Measurements from ENCODE around the gene EFTUD2. TPM values are rescaled to one million over a fixed set of nuclear protein-coding genes. Genes with fewer than 3 reads are reported as not detected.

EFTUD2 gene
- total RNA-seq, 1 donor from 2014 or later = 75.2 TPM

DNA sequence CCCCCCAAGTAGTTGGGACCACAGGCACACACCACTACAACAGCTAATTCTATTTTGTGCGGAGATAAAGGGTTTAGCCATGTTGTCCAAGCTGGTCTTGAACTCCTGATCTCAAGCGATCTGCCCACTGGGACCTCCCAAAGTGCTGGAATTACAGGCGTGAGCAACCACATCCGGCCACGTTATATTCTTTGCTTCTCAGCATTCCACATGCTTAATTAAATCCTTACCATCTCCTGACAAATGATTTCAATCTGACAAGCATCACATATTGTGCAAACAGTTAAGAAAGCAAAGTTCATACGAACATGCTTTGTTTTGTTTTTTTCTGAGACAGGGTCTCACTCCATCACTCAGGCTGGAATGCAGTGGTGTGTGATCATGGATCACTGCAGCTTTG, 33.3 kb downstream of the EFTUD2 start:
- intact Hi-C loops (cut with DNase I) = loop anchor here (1.0 kb wide), 1 partner anchor 92 kb away; no protein-coding TSS in a partner anchor
- ATAC-seq = no peak
- DNase-seq (ENCODE audit: low spot score) = no peak

DNA sequence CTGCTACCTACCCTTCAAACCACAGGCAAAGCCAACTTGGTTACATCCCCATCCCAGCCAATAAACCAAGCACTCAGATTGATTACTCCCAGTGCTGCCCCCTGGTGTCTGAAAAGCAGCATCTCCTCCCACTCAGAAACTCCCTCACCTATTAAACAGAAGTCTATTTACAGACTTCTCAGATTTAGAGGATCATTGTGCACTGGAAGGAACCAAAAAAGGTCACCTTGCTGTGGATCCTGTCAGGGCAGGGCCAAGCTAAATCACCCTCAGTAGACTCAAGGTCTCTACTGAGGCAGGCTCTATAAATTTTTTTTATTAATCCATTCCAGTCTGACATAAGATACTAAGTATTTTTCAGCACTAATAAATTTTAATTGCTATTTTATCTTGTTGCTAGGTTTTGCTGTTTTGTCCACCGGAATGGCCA, 34.0 kb downstream of the EFTUD2 start:
- peak; percentile 78 for DNase-seq (ENCODE audit: low spot score)
- peak; percentile 80 for ATAC-seq
- intact Hi-C loops (cut with DNase I) = loop anchor here (1.0 kb wide), 1 partner anchor 91 kb away; no protein-coding TSS in a partner anchor

DNA sequence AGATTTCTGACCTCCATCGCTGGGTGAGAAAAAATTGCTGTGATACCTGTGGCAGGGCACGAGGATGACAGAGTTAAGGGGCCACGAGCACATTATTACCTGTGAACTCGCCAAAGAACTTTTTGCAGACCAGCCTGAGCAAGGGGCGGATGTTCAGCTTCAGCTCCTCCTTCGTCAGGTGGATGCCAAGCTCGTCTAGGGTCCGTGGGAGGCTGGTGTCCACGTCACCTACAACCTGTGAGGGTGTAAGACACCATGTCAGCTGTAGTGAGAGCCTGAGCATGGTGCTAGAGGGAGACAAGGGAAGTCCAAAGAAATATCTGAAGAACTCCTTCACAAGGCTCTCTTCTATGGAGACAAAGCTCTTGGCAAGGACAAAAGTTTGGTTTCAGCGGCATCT, 34.4 kb downstream of the EFTUD2 start:
- intact Hi-C loops (cut with DNase I) = loop anchor here (1.0 kb wide), 1 partner anchor 91 kb away; no protein-coding TSS in a partner anchor
- ATAC-seq = peak; percentile 30
- no peak for DNase-seq (ENCODE audit: low spot score)

DNA sequence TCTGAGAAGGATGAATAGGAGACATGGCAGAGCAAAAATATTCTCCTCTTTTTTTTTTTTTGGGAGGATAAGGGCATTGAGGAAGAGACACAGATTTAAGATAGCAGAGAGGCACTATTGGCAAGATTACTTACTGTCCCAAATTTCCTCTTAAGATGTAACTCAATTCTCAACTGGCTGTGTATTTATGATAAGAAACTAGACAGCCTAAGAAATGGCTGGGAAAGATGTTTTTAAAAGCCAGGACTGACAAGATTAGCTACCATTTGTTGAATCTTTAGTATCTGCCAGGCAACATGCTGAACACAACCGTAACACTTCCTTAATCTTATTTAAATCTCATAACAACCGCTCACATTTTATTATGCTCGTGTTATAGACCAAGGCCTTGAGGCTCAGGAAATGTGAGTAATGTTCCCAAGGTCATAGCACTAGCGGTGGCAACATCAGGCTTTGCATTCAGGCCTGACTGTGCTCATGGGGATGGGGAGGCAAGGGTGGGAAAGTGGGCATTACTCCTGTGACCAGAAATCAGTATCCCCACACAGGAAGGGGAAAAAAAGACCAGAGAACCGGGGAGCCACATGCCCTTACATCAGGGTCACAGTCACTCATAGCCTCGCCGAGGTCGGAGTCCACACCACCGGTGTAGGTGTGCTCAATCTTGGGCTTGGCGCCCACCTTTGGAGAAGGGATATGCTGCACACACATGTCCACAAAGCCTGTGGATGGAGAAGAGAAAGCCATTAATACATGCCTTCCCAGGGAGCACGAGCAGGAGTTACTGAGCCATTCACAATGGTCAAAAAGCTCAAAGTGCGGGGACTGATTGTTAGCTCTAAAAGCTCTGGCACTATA, 36.0 kb downstream of the EFTUD2 start:
- ATAC-seq (no peak), DNase-seq (ENCODE audit: low spot score) (no peak)
- intact Hi-C loops (cut with DNase I) = no loop called here

DNA sequence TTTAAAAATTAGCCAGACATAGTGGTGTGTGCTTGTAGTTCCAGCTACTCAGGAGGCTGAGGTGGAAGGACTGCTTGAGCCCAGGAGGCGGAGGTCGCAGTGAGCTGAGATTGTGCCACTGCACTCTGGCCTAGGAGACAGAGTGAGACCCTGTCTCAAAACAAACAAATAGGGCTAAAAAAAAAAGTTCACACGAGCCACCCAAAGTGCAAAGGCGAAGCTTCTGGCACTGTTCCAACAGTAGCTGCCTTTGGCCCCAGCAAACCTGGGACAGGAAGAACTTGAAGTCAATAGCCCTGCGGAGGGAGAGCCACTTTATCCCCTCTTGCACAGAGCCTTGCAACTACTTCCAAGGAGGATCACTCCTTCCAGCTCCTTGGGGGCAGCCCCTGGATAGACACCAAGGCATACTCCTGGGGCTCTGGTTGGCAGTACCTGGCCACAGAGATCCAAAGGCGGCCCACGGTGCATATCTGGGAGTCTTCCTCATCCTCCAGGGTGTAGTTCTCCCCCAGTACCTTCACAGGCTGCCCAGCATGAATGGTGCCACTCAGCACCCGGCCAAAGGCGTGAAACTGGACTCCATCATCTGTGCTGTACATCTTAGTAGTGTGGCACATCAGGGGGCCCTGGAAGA, 36.8 kb downstream of the EFTUD2 start:
- intact Hi-C loops (cut with DNase I) = no loop called here
- no peak for ATAC-seq
- no peak for DNase-seq (ENCODE audit: low spot score)

DNA sequence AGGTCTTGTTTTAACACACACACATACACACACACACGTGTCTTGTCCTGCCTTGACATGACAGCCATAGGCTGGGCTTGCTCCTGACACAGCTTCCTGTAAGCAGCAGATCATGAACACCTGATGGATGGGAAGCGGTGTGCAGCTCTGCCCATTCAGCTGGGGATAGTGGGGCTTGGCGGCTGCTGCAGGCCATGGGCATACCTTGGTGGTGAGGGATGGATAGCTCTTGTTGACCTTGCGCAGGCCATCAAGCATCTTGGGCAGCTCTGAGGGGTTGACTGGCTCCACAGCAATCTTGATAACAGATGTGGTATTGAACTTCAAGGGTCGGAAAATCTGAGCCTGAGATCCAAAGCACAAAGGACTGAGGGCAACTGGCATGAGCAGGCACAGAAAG, 39.5 kb downstream of the EFTUD2 start:
- ATAC-seq = no peak
- intact Hi-C loops (cut with DNase I) = no loop called here
- no peak for DNase-seq (ENCODE audit: low spot score)

DNA sequence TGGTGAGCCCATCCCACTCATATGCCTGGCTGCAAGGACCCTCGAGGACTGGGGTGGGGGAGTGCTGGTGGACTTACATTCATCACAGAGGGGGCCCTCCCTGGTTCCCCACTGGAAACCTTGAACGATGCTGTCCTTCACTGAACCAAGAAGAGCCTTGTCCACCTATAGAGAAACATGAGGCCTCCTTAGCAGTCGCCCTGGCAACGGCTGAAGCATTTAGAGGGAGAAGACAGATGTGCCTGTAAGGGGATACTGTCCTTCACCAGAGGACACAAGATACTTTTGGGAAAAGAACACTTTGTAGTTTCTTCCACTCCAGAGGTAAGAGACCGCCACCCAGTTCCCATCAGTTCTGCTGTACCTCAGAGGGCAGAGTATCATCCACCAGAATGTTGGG, 45.1 kb downstream of the EFTUD2 start:
- DNase-seq (ENCODE audit: low spot score) (no peak), ATAC-seq (no peak)
- intact Hi-C loops (cut with DNase I) = no loop called here

DNA sequence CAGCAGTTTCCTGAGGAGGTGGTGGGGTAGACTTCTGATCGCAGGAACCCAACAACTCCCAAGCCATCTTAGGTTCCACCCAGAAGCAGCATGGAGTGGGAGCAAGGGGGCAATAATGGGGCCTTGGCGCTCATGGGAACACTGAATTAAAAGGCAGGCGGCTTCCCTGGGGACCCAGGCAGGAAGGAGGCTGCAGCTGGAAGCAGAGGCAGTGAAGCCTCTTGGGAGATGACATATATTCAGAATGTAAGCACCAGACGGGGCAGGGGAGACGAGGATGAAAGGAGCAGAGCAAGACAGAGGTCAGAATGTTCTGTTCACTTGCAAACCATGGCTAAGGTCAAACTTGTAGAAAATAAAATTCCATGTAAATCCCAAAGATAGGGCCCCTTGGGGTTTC, 48.6 kb downstream of the EFTUD2 start:
- ATAC-seq = no peak
- intact Hi-C loops (cut with DNase I) = loop anchor here (1.0 kb wide), 1 partner anchor 18 kb away; no protein-coding TSS in a partner anchor
- no peak for DNase-seq (ENCODE audit: low spot score)

DNA sequence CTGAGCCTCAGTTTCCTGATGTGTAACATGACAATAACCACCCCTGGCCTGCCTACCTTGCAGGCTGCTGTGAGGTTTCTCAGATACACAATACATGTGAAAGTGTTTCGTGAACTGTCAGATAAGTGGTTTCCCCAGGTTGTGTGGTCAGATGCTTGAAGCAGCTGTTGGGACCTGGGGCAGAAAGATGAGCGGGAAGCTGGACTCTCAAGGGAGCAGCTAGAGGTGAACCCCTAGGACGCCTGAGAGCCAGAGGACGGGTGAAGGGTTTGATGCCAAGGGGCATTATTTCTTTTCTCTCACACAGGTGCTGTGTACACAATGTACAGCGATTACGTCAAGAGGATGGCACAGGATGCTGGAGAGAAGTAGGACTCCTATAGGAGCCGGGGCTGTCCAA, 49.2 kb downstream of the EFTUD2 start:
- no peak for DNase-seq (ENCODE audit: low spot score)
- intact Hi-C loops (cut with DNase I) = loop anchor here (1.0 kb wide), 1 partner anchor 18 kb away; no protein-coding TSS in a partner anchor
- ATAC-seq = no peak

DNA sequence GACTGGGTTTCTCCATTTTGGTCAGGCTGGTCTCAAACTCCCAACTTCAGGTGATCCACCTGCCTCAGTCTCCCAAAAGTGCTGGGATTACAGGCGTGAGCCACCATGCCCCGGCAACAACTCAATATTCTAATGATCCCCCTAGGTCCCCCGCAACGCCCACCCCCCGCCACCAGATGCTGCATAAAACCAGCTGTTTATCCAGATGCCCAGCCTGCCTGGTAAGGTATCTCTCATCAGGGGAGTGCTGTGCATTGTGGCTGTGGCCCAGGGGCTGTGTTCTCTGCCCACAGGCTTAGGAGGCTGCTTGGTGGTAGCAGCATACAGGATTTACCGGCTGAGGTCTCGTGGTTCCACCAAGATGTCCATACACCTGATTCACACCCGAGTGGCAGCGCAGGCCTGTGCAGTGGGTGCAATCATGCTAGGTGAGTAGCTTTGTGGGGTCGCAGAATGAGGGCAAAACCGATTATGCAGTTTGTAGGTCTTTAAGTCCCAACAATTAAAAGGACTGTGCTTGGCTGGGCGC, 50.2 kb downstream of the EFTUD2 start:
- intact Hi-C loops (cut with DNase I) = no loop called here
- ATAC-seq (no peak), DNase-seq (ENCODE audit: low spot score) (no peak)

DNA sequence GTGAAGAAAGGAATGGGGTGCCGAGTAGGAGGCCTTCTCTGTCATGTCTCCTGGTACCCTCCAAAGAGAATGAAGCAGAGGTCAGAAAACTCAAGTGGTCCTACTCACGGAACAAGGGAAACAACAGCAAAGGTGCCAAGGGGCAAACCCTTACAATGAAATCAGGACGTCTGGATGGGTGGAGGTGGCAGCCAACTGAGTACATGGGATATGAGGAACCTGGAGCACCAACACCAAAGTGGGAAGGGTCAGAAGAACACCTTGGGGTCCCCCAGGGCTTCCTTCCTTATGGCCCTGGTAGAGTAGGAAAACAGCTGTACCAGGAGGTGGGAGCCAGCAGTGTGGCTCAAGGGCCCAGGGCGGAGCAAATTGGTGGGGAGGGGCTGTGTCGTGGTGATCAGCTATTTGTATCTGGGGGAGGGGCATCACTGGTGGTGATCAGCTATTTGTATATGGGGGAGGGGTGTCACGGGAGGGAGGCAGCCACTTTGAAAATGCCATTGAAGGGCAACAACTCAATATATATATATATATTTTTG, 50.9 kb downstream of the EFTUD2 start:
- ATAC-seq (no peak), DNase-seq (ENCODE audit: low spot score) (no peak)
- intact Hi-C loops (cut with DNase I) = no loop called here

DNA sequence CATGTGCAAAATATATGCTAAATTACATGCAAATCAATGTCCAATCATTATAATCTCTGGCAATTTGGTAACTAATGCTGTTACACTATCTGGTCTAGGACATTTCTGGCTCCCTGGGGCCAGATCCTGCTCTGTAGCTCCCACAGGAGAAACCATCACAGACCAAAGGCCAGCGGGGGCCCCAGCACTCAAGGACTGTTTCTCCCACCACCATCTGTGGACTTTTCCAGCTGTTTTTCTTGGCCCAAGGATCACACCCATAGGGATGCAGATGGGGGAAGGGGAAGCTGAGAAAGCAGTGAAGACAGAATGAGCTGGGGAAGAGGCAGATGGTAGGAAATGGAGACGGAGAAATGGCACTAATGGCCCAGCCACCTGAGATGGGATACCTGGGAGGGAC, 51.7 kb downstream of the EFTUD2 start, which contains the start of gene HIGD1B:
Gene HIGD1B (plus strand): TSS at position 298 of the 400 bp plus-strand sequence. CDS start 270 bp downstream, outside the sequence.
- intact Hi-C loops (cut with DNase I) = no loop called here
- DNase-seq (ENCODE audit: low spot score) (no peak), ATAC-seq (no peak)

DNA sequence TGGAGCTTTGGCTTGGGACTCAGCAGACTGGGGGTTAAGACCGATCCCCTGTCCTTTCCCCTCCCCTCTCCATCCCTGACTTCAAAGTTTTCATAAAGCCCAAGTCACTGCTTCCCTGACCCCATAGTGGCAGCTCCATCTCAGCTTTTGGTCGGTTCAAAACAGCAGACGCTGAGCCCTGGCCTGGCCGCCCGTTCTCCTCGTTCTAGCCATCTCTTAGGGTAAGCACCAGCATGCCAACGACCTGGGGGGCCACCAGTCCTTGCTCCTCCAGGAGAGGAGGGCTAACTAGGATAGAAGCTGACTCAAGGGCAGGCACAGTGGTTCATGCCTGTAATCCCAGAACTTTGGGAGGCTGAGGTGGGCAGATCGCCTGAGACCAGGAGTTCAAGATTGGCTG, 53.0 kb downstream of the EFTUD2 start:
- intact Hi-C loops (cut with DNase I) = no loop called here
- ATAC-seq (no peak), DNase-seq (ENCODE audit: low spot score) (no peak)

DNA sequence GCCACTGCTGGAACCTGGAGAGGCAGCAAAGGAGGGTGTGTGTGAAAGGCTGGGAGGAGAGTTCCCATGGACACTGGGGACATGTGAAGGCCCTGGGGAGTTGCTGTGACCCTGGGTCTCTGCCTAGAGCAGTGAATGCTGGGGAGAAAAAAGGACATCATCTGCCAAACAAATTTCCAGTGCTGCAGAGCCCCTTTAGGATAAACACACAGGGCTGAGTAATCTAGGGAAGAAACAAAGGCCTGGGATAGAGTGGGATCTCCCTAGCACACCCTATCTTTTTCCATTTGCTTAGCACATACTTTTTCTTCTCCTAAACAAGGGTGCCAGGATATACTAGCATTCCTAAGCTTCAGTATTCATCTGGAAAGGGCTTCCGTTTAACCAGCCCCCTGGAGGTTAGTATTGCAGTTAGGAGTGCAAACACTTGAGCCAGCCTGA, 54.8 kb downstream of the EFTUD2 start:
- DNase-seq (ENCODE audit: low spot score) (no peak), ATAC-seq (no peak)

DNA sequence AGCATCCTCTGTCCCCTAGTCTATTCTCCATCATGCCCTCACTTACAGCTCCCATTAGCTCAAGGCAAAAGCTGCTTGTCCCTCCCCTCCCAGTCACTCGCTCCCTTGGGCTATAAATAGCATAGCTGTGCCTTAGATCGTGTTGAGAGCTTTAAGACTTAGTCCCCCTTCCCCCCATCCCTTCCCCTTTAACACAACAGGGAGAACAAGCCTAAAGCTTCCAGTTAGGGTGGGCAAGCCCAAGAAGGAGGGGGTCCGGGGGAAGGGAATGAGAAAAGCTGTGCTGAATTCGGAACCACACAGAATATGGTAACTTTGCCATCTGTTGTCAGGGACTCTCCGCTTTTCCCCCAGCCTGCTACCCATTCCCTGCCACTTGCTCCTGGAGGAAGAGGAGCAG, 56.5 kb downstream of the EFTUD2 start:
- ATAC-seq (no peak), DNase-seq (ENCODE audit: low spot score) (no peak)
- intact Hi-C loops (cut with DNase I) = no loop called here

More for the DNA sequence above, 54.8 kb downstream of the EFTUD2 start:
- intact Hi-C loops (cut with DNase I) = no loop called here

DNA sequence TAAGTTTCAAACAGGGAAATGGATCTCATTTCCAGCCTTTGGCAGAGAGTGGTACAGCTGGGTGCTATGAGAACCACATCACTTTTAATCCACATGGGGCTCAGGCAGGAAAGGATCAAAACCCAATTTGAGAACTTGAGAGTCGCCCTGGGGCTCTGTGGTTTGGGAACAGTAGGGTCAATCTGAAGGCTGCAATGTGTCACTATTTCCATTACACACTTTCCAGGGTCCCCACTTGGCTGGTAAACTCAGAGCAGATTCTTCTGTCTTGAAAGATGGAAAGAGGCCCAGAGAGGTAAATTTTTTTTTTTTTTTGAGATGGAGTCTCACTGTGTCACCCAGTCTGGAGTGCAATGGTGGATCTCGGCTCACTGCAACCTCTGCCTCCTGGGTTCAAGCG, 58.3 kb downstream of the EFTUD2 start:
- DNase-seq (ENCODE audit: low spot score) (no peak), ATAC-seq (no peak)
- intact Hi-C loops (cut with DNase I) = no loop called here

DNA sequence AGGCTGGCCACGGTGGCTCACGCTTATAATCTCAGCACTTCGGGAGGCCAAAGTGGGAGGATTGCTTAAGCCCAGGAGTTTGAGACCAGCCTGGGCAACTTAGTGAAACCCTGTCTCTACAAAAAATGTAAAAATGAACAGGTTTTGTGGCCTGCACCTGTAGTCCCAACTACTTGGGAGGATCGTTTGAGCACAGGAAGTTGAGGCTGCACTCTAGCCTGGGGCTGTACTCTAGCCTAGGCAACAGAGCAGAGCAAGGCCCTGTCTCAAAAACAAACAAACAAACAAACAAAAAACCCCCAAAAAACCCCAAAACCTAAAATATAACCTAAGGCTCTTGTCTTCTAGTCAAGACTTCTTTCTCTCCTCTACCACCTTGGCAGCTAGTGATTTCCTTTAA, 59.0 kb downstream of the EFTUD2 start:
- ATAC-seq = no peak
- no peak for DNase-seq (ENCODE audit: low spot score)
- intact Hi-C loops (cut with DNase I) = no loop called here

DNA sequence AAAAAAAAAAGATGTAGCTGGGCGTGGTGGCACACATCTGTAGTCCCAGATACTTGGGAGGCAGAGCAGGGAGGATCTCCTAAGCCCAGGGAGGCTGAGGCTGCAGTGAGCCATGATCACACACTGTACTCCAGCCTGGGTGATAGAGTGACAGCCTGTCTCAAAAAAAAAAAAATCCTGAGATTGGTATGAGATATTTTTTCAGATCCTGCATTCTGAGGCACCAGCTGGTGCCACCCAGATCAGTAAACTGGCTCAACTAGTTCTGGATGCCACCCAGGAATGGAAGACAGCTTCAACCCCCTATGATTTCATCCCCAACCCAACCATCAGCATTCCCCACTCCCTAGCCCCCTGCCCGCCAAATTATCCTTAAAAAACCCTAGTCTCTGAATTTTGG, 62.0 kb downstream of the EFTUD2 start:
- DNase-seq (ENCODE audit: low spot score) = no peak
- ATAC-seq = no peak
- intact Hi-C loops (cut with DNase I) = no loop called here

DNA sequence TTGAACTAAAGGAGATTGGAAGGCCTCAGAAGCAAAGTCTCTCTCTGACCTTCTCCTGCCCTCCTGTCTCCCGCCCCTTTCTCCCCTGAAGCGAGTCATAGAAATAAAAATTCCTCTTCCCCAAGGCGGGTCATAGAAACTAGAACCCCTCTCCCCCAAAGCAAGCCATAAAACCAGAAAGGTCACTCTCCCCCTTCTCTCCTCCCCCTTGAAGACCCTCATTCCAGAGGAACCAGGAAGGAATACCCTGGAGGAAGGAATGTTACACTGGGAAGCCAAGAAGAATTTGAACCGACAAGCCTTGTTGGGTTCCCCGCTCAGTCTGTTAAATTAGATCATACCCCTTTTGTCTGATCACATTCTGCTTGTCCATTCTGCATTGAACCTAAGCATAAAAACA, 66.4 kb downstream of the EFTUD2 start:
- DNase-seq (ENCODE audit: low spot score) (no peak), ATAC-seq (no peak)
- intact Hi-C loops (cut with DNase I) = no loop called here

DNA sequence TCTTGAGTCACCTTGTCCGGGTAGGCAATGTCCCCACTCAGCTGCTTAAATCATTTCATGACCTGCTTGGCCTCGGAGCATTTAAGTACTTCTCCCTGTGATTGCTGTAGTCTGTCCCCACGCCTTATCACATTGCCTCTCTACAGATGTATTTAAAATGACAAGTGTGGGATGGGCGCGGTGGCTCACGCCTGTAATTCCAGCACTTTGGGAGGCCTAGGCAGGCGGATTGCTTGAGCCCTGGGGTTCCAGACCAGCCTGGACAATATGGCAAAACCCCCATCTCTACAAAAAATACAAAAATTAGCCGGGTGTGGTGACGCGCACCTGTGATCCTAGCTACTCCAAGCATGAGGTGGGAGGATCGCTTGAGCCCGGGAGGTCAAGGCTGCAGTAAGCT, 67.9 kb downstream of the EFTUD2 start:
- DNase-seq (ENCODE audit: low spot score) (peak; percentile 18), ATAC-seq (no peak)
- intact Hi-C loops (cut with DNase I) = no loop called here
